ENCODE measurements around the gene LEFTY1. TPM values are rescaled to one million over a fixed set of nuclear protein-coding genes. Genes with fewer than 3 reads are reported as not detected.
A peak's percentile ranks its signal among the peaks of the same experiment; 100 is the strongest.

LEFTY1 gene
- total and polyA plus RNA-seq, 2 of the 13 experiments (the other 11 are each of a cell fraction or from before 2014, with no cell fraction given), result 0.29 to 0.79 TPM

- peak; percentile 15 for DNase-seq (ENCODE audit: low spot score)
- no peaks in the 10 kb centered on the region for H3K9me3 ChIP-seq (ENCODE audit: low read length)
- H4K20me1 ChIP-seq (ENCODE audit: insufficient read depth, low read length), result peaks cover 11% of the 10 kb centered on the region
- H3K27ac ChIP-seq (ENCODE audit: extremely low read length, insufficient read depth, low read length), result peak overlapping the region; percentile 80
- peaks cover 69% of the 10 kb centered on the region for H3K4me1 ChIP-seq (ENCODE audit: insufficient read depth, low read length)
- no peaks in the 10 kb centered on the region; a peak in 1 of 5 replicates for H3K27me3 ChIP-seq (ENCODE audit: control insufficient read depth in 1 of 2, insufficient read depth in 2 of 2, low read length in 2 of 2)
- H2AFZ ChIP-seq (ENCODE audit: low read length), result no peak overlapping the region
- ATAC-seq, result peak; percentile 40
- CTCF ChIA-PET (ENCODE audit: low intra/inter-chr PET ratio, low total read pairs), result interaction anchor here (1.4 kb wide), 1 partner anchor 408 kb away, joined by 4 read pairs; no protein-coding TSS in a partner anchor
- FAIRE-seq, result no peak
- H3K9ac ChIP-seq (ENCODE audit: insufficient read depth, low read depth, low read length), result peak overlapping the region; percentile 88
- POLR2A ChIA-PET, result interaction anchor here (0.6 to 4.6 kb wide), 13 partner anchors 8 to 230 kb away, joined by 3 to 42 read pairs (median 7); partner anchors contain the start of genes ENAH, EPHX1, H3-3A and LEFTY1
- BruUV-seq (replicated peaks), result TSS peak; percentile 67
- H3K4me3 ChIP-seq (replicated peaks in 1 of 3; ENCODE audit: insufficient read depth in 1 of 3, low read depth in 2 of 3, low read length in 3 of 3), result peak overlapping the region; percentile 91 to 98 (median 93)
- in situ Hi-C loops (cut with HindIII; ENCODE audit: extremely low pct_ligation_motif_present, low pct_unique_long_range_greater_than_20kb) (no loop called here), intact Hi-C loops (cut with micrococcal nuclease; ENCODE audit: unreplicated experiment) (loop anchor here (2.0 to 10.0 kb wide), 3 partner anchors 39 to 92 kb away; partner anchors contain the start of gene PYCR2)
- H3K36me3 ChIP-seq (replicated peaks in 1 of 2; ENCODE audit: control insufficient read depth in 1 of 2, insufficient read depth in 2 of 2, low read length in 2 of 2), result no peaks in the 10 kb centered on the region
- peaks cover 32% of the 10 kb centered on the region for H3K79me2 ChIP-seq (ENCODE audit: insufficient read depth, low read length)
- 0% methylated on average over 11 of the region's 63 CpGs for WGBS (ENCODE audit: low lambda C conversion rate)
- peak overlapping the region; percentile 100 for H3K4me2 ChIP-seq (ENCODE audit: low read depth, low read length)
- 0 out of 2 replicates have a peak, but pooled peaks have one; percentile 44 for TF ChIP-seq FOXO4 (CRISPR knock-in tag; conservative IDR thresholded peaks at IDR 0.05)
- TF ChIP-seq SP4 (CRISPR knock-in tag; IDR thresholded peaks at IDR 0.05), result 0 out of 2 replicates have a peak, but pooled peaks have one; percentile 24
- no peak for TF ChIP-seq JUNB (CRISPR knock-in tag; IDR thresholded peaks at IDR 0.05; ENCODE audit: borderline replicate concordance)
- no peak for TF ChIP-seq KDM6A (CRISPR knock-in tag; IDR thresholded peaks at IDR 0.05; ENCODE audit: low read depth)
- TF ChIP-seq ZNF343 (CRISPR knock-in tag; IDR thresholded peaks at IDR 0.05), result no peak; the same call in 1 of the 2 replicates
- peak; percentile 66 for TF ChIP-seq ZNF777 (CRISPR knock-in tag; IDR thresholded peaks at IDR 0.05)
- TF ChIP-seq ZNF446 (CRISPR knock-in tag; IDR thresholded peaks at IDR 0.05), result peak; percentile 44; the same call in 1 of the 2 replicates
- TF ChIP-seq SAFB2 (CRISPR knock-in tag; IDR thresholded peaks at IDR 0.05; ENCODE audit: borderline replicate concordance, low read depth), result no peak
- TF ChIP-seq ZNF503 (CRISPR knock-in tag; IDR thresholded peaks at IDR 0.05), result no peak
- peak; percentile 67; the same call in 1 of the 2 replicates for TF ChIP-seq ZNF761 (CRISPR knock-in tag; conservative IDR thresholded peaks at IDR 0.05)
- no peak; the same call in 1 of the 2 replicates for TF ChIP-seq RXRB (CRISPR knock-in tag; IDR thresholded peaks at IDR 0.05; ENCODE audit: borderline replicate concordance)
- 0 out of 2 replicates have a peak, but pooled peaks have one; percentile 3 for TF ChIP-seq POGZ (CRISPR knock-in tag; IDR thresholded peaks at IDR 0.05)
- no peak; the same call in 1 of the 2 replicates for TF ChIP-seq ZMYM4 (CRISPR knock-in tag; IDR thresholded peaks at IDR 0.05)
- TF ChIP-seq ZNF567 (CRISPR knock-in tag; IDR thresholded peaks at IDR 0.05; ENCODE audit: borderline replicate concordance), result no peak
- TF ChIP-seq NONO (IDR thresholded peaks at IDR 0.05), result no peak
- TF ChIP-seq NONO (CRISPR knock-in tag; conservative IDR thresholded peaks at IDR 0.05), result no peak
- TF ChIP-seq THAP11 (CRISPR knock-in tag; IDR thresholded peaks at IDR 0.05), result no peak
- TF ChIP-seq ADNP (CRISPR knock-in tag; IDR thresholded peaks at IDR 0.05), result no peak
- TF ChIP-seq PAWR (CRISPR knock-in tag; IDR thresholded peaks at IDR 0.05; ENCODE audit: borderline replicate concordance), result no peak
- TF ChIP-seq ZNF414 (CRISPR knock-in tag; IDR thresholded peaks at IDR 0.05), result no peak; the same call in 1 of the 2 replicates
- TF ChIP-seq KAT8 (CRISPR knock-in tag; IDR thresholded peaks at IDR 0.05), result no peak
These were observed 6.0 kb downstream of the LEFTY1 start for GRCh38 chr1:225882694-225883615.
